HEK293 (cell line): Measurements from ENCODE around the gene TOM1L2.
A peak's percentile ranks its signal among the peaks of the same experiment; 100 is the strongest.

Experiments used
- BCL11B ChIP-seq: fragments of 450-650 bp; formaldehyde crosslinking; IDR thresholded peaks from 2 replicates; pipeline ENCODE4 v1.5.1; 2016; ENCODE audit warnings: low read depth, missing biosample characterization, missing genetic modification characterization
- HOXD13 ChIP-seq: sonication (generic); formaldehyde crosslinking; IDR thresholded peaks from 2 replicates; pipeline ENCODE4 v1.8.0; 2022; ENCODE audit warnings: missing genetic modification reagents, borderline replicate concordance
- IKZF3 ChIP-seq: fragments of 450-650 bp; IDR thresholded peaks from 2 replicates; pipeline ENCODE4 v1.5.0; 2018; ENCODE audit warnings: missing biosample characterization, mild to moderate bottlenecking, missing genetic modification characterization, moderate library complexity
- PATZ1 ChIP-seq: fragments of 450-650 bp; formaldehyde crosslinking; IDR thresholded peaks from 2 replicates; pipeline ENCODE4 v1.5.1; 2016; ENCODE audit warnings: missing biosample characterization, missing genetic modification characterization
- PRDM6 ChIP-seq: fragments of 450-650 bp; formaldehyde crosslinking; IDR thresholded peaks from 2 replicates; pipeline ENCODE4 v1.5.1; 2017; ENCODE audit warnings: missing biosample characterization, missing genetic modification characterization
- SALL2 ChIP-seq: fragments of 450-650 bp; formaldehyde crosslinking; IDR thresholded peaks from 2 replicates; pipeline ENCODE4 v1.5.0; 2017; ENCODE audit warnings: missing biosample characterization, mild to moderate bottlenecking, missing genetic modification characterization, borderline replicate concordance
- WT1 ChIP-seq: fragments of 450-650 bp; formaldehyde crosslinking; IDR thresholded peaks from 2 replicates; pipeline ENCODE4 v1.5.1; 2016; ENCODE audit warnings: missing biosample characterization, missing genetic modification characterization
- ZBTB1 ChIP-seq: fragments of 450-650 bp; formaldehyde crosslinking; IDR thresholded peaks from 2 replicates; pipeline ENCODE4 v1.5.1; 2016; ENCODE audit warnings: missing biosample characterization, missing genetic modification characterization
- ZBTB49 ChIP-seq: fragments of 450-650 bp; formaldehyde crosslinking; IDR thresholded peaks from 2 replicates; pipeline ENCODE4 v1.5.1; 2016; ENCODE audit warnings: missing biosample characterization, missing genetic modification characterization, low read depth
- ZBTB6 ChIP-seq: fragments of 450-650 bp; formaldehyde crosslinking; IDR thresholded peaks from 2 replicates; pipeline ENCODE4 v1.5.1; 2017; ENCODE audit warnings: missing biosample characterization, missing genetic modification characterization
- ZNF114 ChIP-seq: fragments of 450-650 bp; formaldehyde crosslinking; IDR thresholded peaks from 2 replicates; pipeline ENCODE4 v1.5.0; 2017; ENCODE audit warnings: missing biosample characterization, missing genetic modification characterization
- ZNF175 ChIP-seq: fragments of 450-650 bp; formaldehyde crosslinking; IDR thresholded peaks from 2 replicates; pipeline ENCODE4 v1.5.1; 2016; ENCODE audit warnings: missing biosample characterization, missing genetic modification characterization
- ZNF221 ChIP-seq: fragments of 450-650 bp; formaldehyde crosslinking; IDR thresholded peaks from 2 replicates; pipeline ENCODE4 v1.5.1; 2017; ENCODE audit warnings: missing biosample characterization, missing genetic modification characterization, borderline replicate concordance
- ZNF26 ChIP-seq: fragments of 450-650 bp; formaldehyde crosslinking; IDR thresholded peaks from 2 replicates; pipeline ENCODE4 v1.5.1; 2016; ENCODE audit warnings: missing biosample characterization, missing genetic modification characterization
- ZNF292 ChIP-seq: fragments of 450-650 bp; formaldehyde crosslinking; IDR thresholded peaks from 2 replicates; pipeline ENCODE4 v1.5.1; 2016; ENCODE audit warnings: low read depth, missing biosample characterization, missing genetic modification characterization, borderline replicate concordance
- ZNF324 ChIP-seq: fragments of 450-650 bp; formaldehyde crosslinking; IDR thresholded peaks from 2 replicates; pipeline ENCODE4 v1.5.1; 2016; ENCODE audit warnings: missing biosample characterization, missing genetic modification characterization
- ZNF354C ChIP-seq: fragments of 450-650 bp; formaldehyde crosslinking; IDR thresholded peaks from 2 replicates; pipeline ENCODE4 v1.5.1; 2016; ENCODE audit warnings: missing biosample characterization, missing genetic modification characterization, low read depth, borderline replicate concordance
- ZNF473 ChIP-seq: fragments of 450-650 bp; formaldehyde crosslinking; IDR thresholded peaks from 2 replicates; pipeline ENCODE4 v1.5.1; 2017; ENCODE audit warnings: missing biosample characterization, missing genetic modification characterization
- ZNF501 ChIP-seq: fragments of 450-650 bp; formaldehyde crosslinking; IDR thresholded peaks from 2 replicates; pipeline ENCODE4 v1.5.1; 2016; ENCODE audit warnings: missing biosample characterization, missing genetic modification characterization
- ZNF548 ChIP-seq: fragments of 450-650 bp; formaldehyde crosslinking; IDR thresholded peaks from 2 replicates; pipeline ENCODE4 v1.5.1; 2016; ENCODE audit warnings: missing biosample characterization, missing genetic modification characterization
- ZNF658 ChIP-seq: fragments of 450-650 bp; formaldehyde crosslinking; IDR thresholded peaks from 2 replicates; pipeline ENCODE4; 2016; ENCODE audit warnings: missing biosample characterization, missing genetic modification characterization
- ZNF768 ChIP-seq: fragments of 450-650 bp; formaldehyde crosslinking; IDR thresholded peaks from 2 replicates; pipeline ENCODE4 v1.5.1; 2018; ENCODE audit warnings: missing biosample characterization, mild to moderate bottlenecking, missing genetic modification characterization
- ZNF776 ChIP-seq: fragments of 450-650 bp; formaldehyde crosslinking; IDR thresholded peaks from 2 replicates; pipeline ENCODE4 v1.5.0; 2017; ENCODE audit warnings: missing biosample characterization, missing genetic modification characterization, borderline replicate concordance
- ZNF837 ChIP-seq: fragments of 450-650 bp; formaldehyde crosslinking; IDR thresholded peaks from 2 replicates; pipeline ENCODE4 v1.5.1; 2016; ENCODE audit warnings: missing biosample characterization, missing genetic modification characterization
- ZSCAN30 ChIP-seq: fragments of 450-650 bp; IDR thresholded peaks from 2 replicates; pipeline ENCODE4 v1.5.1; 2018; ENCODE audit warnings: missing biosample characterization, mild to moderate bottlenecking, missing genetic modification characterization, moderate library complexity

TOM1L2 gene

GRCh38 chr17:17940441-17940911, 31.7 kb downstream of the TOM1L2 start (continued):
- no peak for TF ChIP-seq ZBTB49 (tag by site-specific recombination)
- no peak for TF ChIP-seq ZSCAN30 (tag by site-specific recombination)
- TF ChIP-seq WT1 (tag by site-specific recombination) = peak; percentile 61
- no peak for TF ChIP-seq ZBTB1 (tag by site-specific recombination)
- no peak for TF ChIP-seq ZNF114
- no peak for TF ChIP-seq ZNF776
- no peak for TF ChIP-seq ZNF658 (tag by site-specific recombination)
- TF ChIP-seq ZNF501 (tag by site-specific recombination) = no peak
- no peak for TF ChIP-seq ZNF292 (tag by site-specific recombination)
- no peak for TF ChIP-seq ZNF837 (tag by site-specific recombination)
- TF ChIP-seq ZNF324 (tag by site-specific recombination) = no peak
- TF ChIP-seq ZNF473 = no peak
- TF ChIP-seq ZNF354C (tag by site-specific recombination) = no peak
- no peak for TF ChIP-seq ZBTB6
- TF ChIP-seq ZNF175 = no peak
- no peak for TF ChIP-seq ZNF26 (tag by site-specific recombination)
- TF ChIP-seq BCL11B = no peak
- TF ChIP-seq PATZ1 (tag by site-specific recombination) = no peak
- TF ChIP-seq ZNF768 (tag by site-specific recombination) = no peak
- peak; percentile 78 for TF ChIP-seq IKZF3
- TF ChIP-seq HOXD13 (CRISPR knock-in tag) = peak; percentile 61; the same call in 1 of the 2 replicates
- TF ChIP-seq PRDM6 (tag by site-specific recombination) = peak; percentile 88
- no peak for TF ChIP-seq ZNF548 (tag by site-specific recombination)
- TF ChIP-seq ZNF221 (tag by site-specific recombination) = no peak
- TF ChIP-seq SALL2 (tag by site-specific recombination) = no peak
